Ovary (tissue), 9 donors: ENCODE measurements around the gene SHKBP1. TPM values are rescaled to one million over a fixed set of nuclear protein-coding genes. Genes with fewer than 3 reads are reported as not detected.
"Not testable (repeated sequence)": the region's sequence is repeated elsewhere in the genome, so short reads cannot be mapped to it uniquely, and the experiment has no call there.

Experiments used
- DNase-seq, 5 donors: peaks; one replicate each; pipeline ENCODE4 v3.0.0-alpha.2; 2019 to 2020
- H3K27ac ChIP-seq, 2 donors: fragments of 200-600 bp; one replicate each; pipeline versions ENCODE4 v1.5.1 to v1.8.0; 2019 to 2022
- H3K27me3 ChIP-seq: fragments of 200-600 bp; one replicate; pipeline ENCODE4 v1.8.0; 2022
- H3K36me3 ChIP-seq: fragments of 200-600 bp; sonication (generic); one replicate; pipeline ENCODE4 v1.5.1; 2019
- H3K4me1 ChIP-seq: one replicate; pipeline ENCODE4 v1.8.1; 2013; ENCODE audit warnings: mild to moderate bottlenecking, moderate library complexity; ENCODE audit not compliant: insufficient read depth
- H3K4me3 ChIP-seq: fragments of 200-600 bp; sonication (generic); one replicate; pipeline ENCODE4 v1.5.1; 2017
- H3K9me3 ChIP-seq, 2 donors: fragments of 200-600 bp in 1 of 2; sonication (generic) in 1 of 2; one replicate each; pipeline versions ENCODE4 v1.5.1 to v1.8.1; 2013 to 2019; ENCODE audit warnings: mild to moderate bottlenecking in 1 of 2, moderate library complexity in 1 of 2
- CTCF ChIP-seq, 3 donors: fragments of 450-650 bp in 2 of 3; fragments of 200-600 bp in 1 of 3; IDR thresholded peaks; one replicate each; pipeline versions ENCODE4 v1.5.1 to v1.8.0; 2016 to 2022; ENCODE audit warnings: antibody characterized with exemption in 3 of 3, mild to moderate bottlenecking in 1 of 3
- EP300 ChIP-seq: sonication (generic); formaldehyde crosslinking; IDR thresholded peaks from one replicate; pipeline ENCODE4 v1.6.1; 2017; ENCODE audit warnings: antibody characterized with exemption
- POLR2A ChIP-seq: fragments of 450-650 bp; IDR thresholded peaks from one replicate; pipeline ENCODE4 v1.6.1; 2017; ENCODE audit warnings: antibody characterized with exemption, mild to moderate bottlenecking, moderate library complexity
- WGBS, 3 donors: extraction: QIAGEN DNeasy Blood & Tissue Kit in 1 of 3; methylation state at CpG; one replicate each; pipeline versions ENCODE4 v1.1.5 to v1.1.7; 2013 to 2017; 5-methylcytosine and 5-hydroxymethylcytosine counted together
- intact Hi-C, 4 donors: fragments of 100-400 bp; cut with DNase I; formaldehyde crosslinking; loops; one replicate each; pipeline versions ENCODE4 v1.11.0 to v1.15.1; 2022 to 2023
- polyA plus RNA-seq, 2 donors: library from polyadenylated mRNA; stranded (reverse); fragments of 200-250 nt in 1 of 2; fragments of 350-450 nt in 1 of 2; fragmentation: Illumina TruSeq in 1 of 2; extraction: RNeasy Lipid Tissue Mini Kit (QIAGEN cat#74804) in 1 of 2; gene quantifications; one replicate each; pipeline ENCODE4 v1.2.3, GENCODE V29; 2013 to 2014
- total RNA-seq, 7 donors: library from RNA; depleted of rRNA in 2 of 7; stranded (reverse); fragments of >200 nt in 2 of 7; fragmentation: NEBNext Ultra II Directional in 3 of 7; extraction: Animal tissue kit (Norgen Biotek cat#: 25700) in 3 of 7; gene quantifications; one replicate each; pipeline versions ENCODE4 v1.1.0 to v1.2.4, GENCODE V29; 2016 to 2023
- donor health status: DM: no; HTN: no; CAD: no; lungs with moderate emphysema.
- donor health status: DM: no; HTN: no; CAD: no.
- donor health status: Bipolar disorder and iron deficiency.
- donor health status: DM: yes; HTN: yes; CAD: no.
- donor health status: DM: no; HTN: no; CAD: no.
- donor health status: DM: yes; HTN: yes; CAD: no.

The SHKBP1 gene
- total and polyA plus RNA-seq, 9 donors, result 16.3 to 48.7 (median 33.8) TPM

GRCh38 chr19:40539070-40539469 lies 37.6 kb upstream of the SHKBP1 start:
- Histone ChIP-seq H3K36me3 (no peaks in the 10 kb centered on the region), H3K4me3 (no peak overlapping the region), H3K27ac (no peak overlapping the region), H3K9me3 (peaks cover 0 to 3% of the 10 kb centered on the region in 2 donors), H3K27me3 (no peaks in the 10 kb centered on the region), H3K4me1 (peaks cover 7% of the 10 kb centered on the region)
- no peak for TF ChIP-seq POLR2A
- no peak for TF ChIP-seq CTCF (IDR thresholded peaks at IDR 0.05)
- TF ChIP-seq EP300, result no peak
- 55 to 69% (median 63%) methylated on average over 4 of the region's 4 CpGs for WGBS, 3 donors
- no peak for DNase-seq
- intact Hi-C loops, result loop anchor here in 1 of 4 donors (10.0 kb wide), 1 partner anchor 56 kb away; no protein-coding TSS in a partner anchor

DNA sequence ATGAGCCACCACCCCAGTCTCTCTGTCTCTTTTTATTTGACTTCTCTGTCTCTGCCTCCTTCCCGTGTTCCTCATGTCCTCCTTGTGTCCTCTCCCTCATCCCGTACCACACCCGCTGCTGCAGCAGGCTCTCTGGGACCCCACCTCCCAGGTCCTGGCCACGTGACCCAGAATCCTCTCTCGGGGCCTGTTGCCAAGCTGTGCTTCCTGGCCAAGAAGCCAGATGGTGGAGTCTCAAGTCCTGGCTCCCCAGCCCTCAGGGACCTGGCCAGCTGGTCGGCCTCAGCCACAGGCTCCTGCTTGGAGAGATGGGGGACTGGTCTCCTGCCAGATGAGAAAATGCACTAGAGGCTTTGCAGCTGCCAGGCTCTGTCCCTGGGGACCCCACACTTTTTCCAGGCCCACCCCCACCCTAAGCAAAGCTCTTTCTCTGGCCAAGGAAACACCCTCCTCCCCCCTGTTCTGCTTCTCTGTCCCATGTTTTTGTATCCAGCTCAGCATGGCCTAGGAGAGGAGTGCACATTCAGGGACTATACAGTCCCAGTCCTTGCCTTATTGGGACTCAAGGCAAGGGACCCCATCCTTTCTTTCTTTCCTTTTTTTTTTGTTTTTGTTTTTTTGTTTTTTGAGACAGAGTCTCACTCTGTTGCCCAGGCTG lies 34.3 kb upstream of the SHKBP1 start:
- no peaks in the 10 kb centered on the region for H3K9me3 ChIP-seq
- no peak for TF ChIP-seq POLR2A
- no peak for TF ChIP-seq CTCF (IDR thresholded peaks at IDR 0.05)
- no peak for TF ChIP-seq EP300
- no peak overlapping the region for H3K27ac ChIP-seq
- no peak overlapping the region for H3K4me3 ChIP-seq
- DNase-seq, result peak; percentile 81 to 95 (median 89)
- intact Hi-C loops, result no loop called here
- H3K36me3 ChIP-seq, result no peaks in the 10 kb centered on the region
- no peaks in the 10 kb centered on the region for H3K27me3 ChIP-seq
- H3K4me1 ChIP-seq, result peaks cover 7% of the 10 kb centered on the region
- 5 to 16% (median 6%) methylated on average over 6 of the region's 6 CpGs for WGBS, 3 donors

DNA sequence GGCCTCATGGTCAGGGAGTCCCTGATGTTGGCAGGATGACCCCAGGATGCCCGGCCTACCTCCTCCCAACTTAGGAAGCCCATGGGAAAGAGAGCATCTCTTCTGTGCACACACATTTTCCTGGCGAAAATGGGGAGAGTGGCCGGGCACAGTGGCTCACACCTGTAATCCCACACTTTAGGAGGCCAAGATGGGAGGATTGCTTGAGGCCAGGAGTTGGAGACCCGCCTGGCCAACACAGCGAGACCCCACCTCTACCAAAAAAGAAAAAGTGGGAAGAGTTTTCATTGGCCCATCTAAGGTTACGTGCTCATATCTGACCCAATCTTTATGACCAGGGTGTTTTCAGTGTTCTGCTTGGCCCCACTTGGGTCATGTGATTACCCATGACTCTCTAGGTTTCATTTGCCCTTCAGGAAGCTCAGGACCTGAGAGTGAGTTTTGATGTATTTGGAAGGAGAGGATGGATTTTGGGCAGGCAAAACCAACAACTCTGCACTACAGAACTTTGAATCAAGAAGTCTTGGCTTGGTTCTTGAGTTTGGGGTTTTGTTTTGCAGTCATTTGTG lies 33.6 kb upstream of the SHKBP1 start:
- intact Hi-C loops, result no loop called here
- no peaks in the 10 kb centered on the region for H3K27me3 ChIP-seq
- no peaks in the 10 kb centered on the region for H3K36me3 ChIP-seq
- H3K27ac ChIP-seq, result no peak overlapping the region
- H3K9me3 ChIP-seq, result no peaks in the 10 kb centered on the region
- no peak overlapping the region for H3K4me3 ChIP-seq
- peaks cover 7% of the 10 kb centered on the region for H3K4me1 ChIP-seq
- TF ChIP-seq EP300 (no peak), POLR2A (no peak), CTCF (IDR thresholded peaks at IDR 0.05) (no peak)
- WGBS, 3 donors, result 89 to 92% (median 91%) methylated on average over 6 of the region's 6 CpGs
- no peak for DNase-seq

GRCh38 chr19:40546153-40546841 lies 30.4 kb upstream of the SHKBP1 start:
- H3K27ac ChIP-seq, H3K9me3 ChIP-seq, H3K4me3 ChIP-seq, H3K36me3 ChIP-seq, intact Hi-C loops, DNase-seq, H3K4me1 ChIP-seq, H3K27me3 ChIP-seq: not testable (repeated sequence)
- WGBS, 3 donors, result 81 to 87% (median 83%) methylated on average over 3 of the region's 3 CpGs

GRCh38 chr19:40547190-40547589 lies 29.5 kb upstream of the SHKBP1 start:
- DNase-seq, H3K4me3 ChIP-seq, H3K27ac ChIP-seq, H3K36me3 ChIP-seq, H3K4me1 ChIP-seq, intact Hi-C loops, H3K27me3 ChIP-seq, H3K9me3 ChIP-seq: not testable (repeated sequence)
- 88 to 94% (median 93%) methylated on average over 4 of the region's 4 CpGs for WGBS, 3 donors
